HEK293T (cell line): ENCODE measurements around the gene SRRT.

Experiments
- ELF4 ChIP-seq: fragments of 450-650 bp; IDR thresholded peaks from 2 replicates; pipeline ENCODE4 v1.6.1; 2017; ENCODE audit warnings: antibody characterized with exemption
- FOXA1 ChIP-seq: fragments of 450-650 bp; IDR thresholded peaks from 2 replicates; pipeline ENCODE4 v1.6.1; 2016; ENCODE audit warnings: mild to moderate bottlenecking
- FOXM1 ChIP-seq: fragments of 450-650 bp; IDR thresholded peaks from 2 replicates; pipeline ENCODE4 v1.6.1; 2017; ENCODE audit warnings: mild to moderate bottlenecking, borderline replicate concordance
- L3MBTL2 ChIP-seq: fragments of 450-650 bp; conservative IDR thresholded peaks from 2 replicates; pipeline ENCODE4 v1.6.1; 2016; ENCODE audit warnings: mild to moderate bottlenecking
- SUZ12 ChIP-seq: fragments of 450-650 bp; IDR thresholded peaks from 2 replicates; pipeline ENCODE4 v1.6.1; 2016; ENCODE audit warnings: mild to moderate bottlenecking
- ZNF384 ChIP-seq: fragments of 450-650 bp; IDR thresholded peaks from 2 replicates; pipeline ENCODE4 v1.6.1; 2016
- TF ChIP-seq, protein P1 (sequence below): fragments of 450-650 bp; IDR thresholded peaks from 2 replicates; pipeline ENCODE4 v1.6.1; 2016

GRCh38 chr7:100855515-100855914 is 19.4 kb upstream of the SRRT start:
- TF ChIP-seq, protein P1, sequence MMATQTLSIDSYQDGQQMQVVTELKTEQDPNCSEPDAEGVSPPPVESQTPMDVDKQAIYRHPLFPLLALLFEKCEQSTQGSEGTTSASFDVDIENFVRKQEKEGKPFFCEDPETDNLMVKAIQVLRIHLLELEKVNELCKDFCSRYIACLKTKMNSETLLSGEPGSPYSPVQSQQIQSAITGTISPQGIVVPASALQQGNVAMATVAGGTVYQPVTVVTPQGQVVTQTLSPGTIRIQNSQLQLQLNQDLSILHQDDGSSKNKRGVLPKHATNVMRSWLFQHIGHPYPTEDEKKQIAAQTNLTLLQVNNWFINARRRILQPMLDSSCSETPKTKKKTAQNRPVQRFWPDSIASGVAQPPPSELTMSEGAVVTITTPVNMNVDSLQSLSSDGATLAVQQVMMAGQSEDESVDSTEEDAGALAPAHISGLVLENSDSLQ = no peak
- no peak for TF ChIP-seq FOXA1
- TF ChIP-seq L3MBTL2 = no peak
- no peak for TF ChIP-seq SUZ12
- TF ChIP-seq FOXM1 = no peak
- no peak for TF ChIP-seq ELF4
- no peak for TF ChIP-seq ZNF384
